Fibroblast of villous mesenchyme (primary cell): ENCODE data around the gene SSBP3. TPM values are rescaled to one million over a fixed set of nuclear protein-coding genes. Genes with fewer than 3 reads are reported as not detected.

Experiments
- DNase-seq: peaks from one replicate; pipeline ENCODE4 v3.0.0-alpha.2; 2010; ENCODE audit warnings: low read depth
- H3K4me3 ChIP-seq: 2 replicates; pipeline ENCODE4 v1.5.1; 2011; ENCODE audit warnings: low read depth, mild to moderate bottlenecking, low read length
- CTCF ChIP-seq: IDR thresholded peaks from 2 replicates; pipeline ENCODE4 v1.5.1; 2012; ENCODE audit warnings: low read depth, mild to moderate bottlenecking, low read length; ENCODE audit not compliant: insufficient read depth
- total RNA-seq: library from RNA; depleted of rRNA; stranded (reverse); fragments of >200 nt; gene quantifications from 2 replicates; pipeline ENCODE4 v1.2.3, GENCODE V29; 2012

Gene SSBP3
- total RNA-seq, 1 donor = 15.1 TPM

- no peak for TF ChIP-seq CTCF
- DNase-seq = no peak
- H3K4me3 ChIP-seq = no peak overlapping the region
Observed at GRCh38 chr1:54296666-54297065, 109.5 kb downstream of the SSBP3 start.

GRCh38 chr1:54294887-54295286 lies 111.3 kb downstream of the SSBP3 start:
- peak; percentile 58 for DNase-seq
- no peak overlapping the region for H3K4me3 ChIP-seq
- no peak for TF ChIP-seq CTCF

- DNase-seq = no peak
- H3K4me3 ChIP-seq = no peak overlapping the region
- TF ChIP-seq CTCF = no peak
Observed at GRCh38 chr1:54292002-54292911, 113.9 kb downstream of the SSBP3 start.

GRCh38 chr1:54291276-54292001 lies 114.8 kb downstream of the SSBP3 start:
- no peak for DNase-seq

GRCh38 chr1:54290506-54291184 lies 115.5 kb downstream of the SSBP3 start:
- no peak for TF ChIP-seq CTCF
- no peak overlapping the region for H3K4me3 ChIP-seq
- DNase-seq = peak; percentile 48

More at GRCh38 chr1:54291276-54292001, 114.8 kb downstream of the SSBP3 start:
- H3K4me3 ChIP-seq = no peak overlapping the region
- TF ChIP-seq CTCF = no peak

- no peak for DNase-seq
- H3K4me3 ChIP-seq = no peak overlapping the region
- no peak for TF ChIP-seq CTCF
Observed at GRCh38 chr1:54289712-54290233, 116.4 kb downstream of the SSBP3 start.
